Prostate gland (tissue), 2 donors: ENCODE data around the gene SLC43A2. TPM values are rescaled to one million over a fixed set of nuclear protein-coding genes. Genes with fewer than 3 reads are reported as not detected.

Experiments used
- DNase-seq: peaks from one replicate; pipeline ENCODE4 v3.0.0-alpha.2; 2019; ENCODE audit warnings: low spot score
- H3K27ac ChIP-seq, 2 donors: fragments of 200-600 bp; sonication (generic); 2 replicates each; pipeline ENCODE4 v1.5.1; 2017 to 2019
- H3K27me3 ChIP-seq: fragments of 200-600 bp; sonication (generic); replicated peaks from 2 replicates; pipeline ENCODE4 v1.5.1; 2019; ENCODE audit not compliant: insufficient read depth
- H3K36me3 ChIP-seq, 2 donors: fragments of 200-600 bp; sonication (generic); 1 replicate in 1 of 2; 2 replicates in 1 of 2; pipeline versions ENCODE4 v1.5.1 to v1.8.1; 2017 to 2019
- H3K4me1 ChIP-seq: fragments of 200-600 bp; sonication (generic); replicated peaks from 2 replicates; pipeline ENCODE4 v1.5.1; 2019
- H3K4me3 ChIP-seq, 2 donors: fragments of 200-600 bp; sonication (generic); 2 replicates each; pipeline ENCODE4 v1.5.1; 2017 to 2019
- H3K9me3 ChIP-seq: fragments of 200-600 bp; sonication (generic); 2 replicates; pipeline ENCODE4 v1.5.1; 2017
- POLR2A ChIP-seq: fragments of 450-650 bp; IDR thresholded peaks from one replicate; pipeline ENCODE4 v1.6.1; 2016; ENCODE audit warnings: antibody characterized with exemption, mild to moderate bottlenecking
- POLR2AphosphoS5 ChIP-seq: sonication (generic); formaldehyde crosslinking; IDR thresholded peaks from one replicate; pipeline ENCODE4 v1.6.1; 2017; ENCODE audit warnings: antibody characterized with exemption
- WGBS: methylation state at CpG from one replicate; pipeline ENCODE4 v1.1.5; 2018; 5-methylcytosine and 5-hydroxymethylcytosine counted together
- intact Hi-C: fragments of 100-400 bp; cut with DNase I; formaldehyde crosslinking; loops from one replicate; pipeline ENCODE4 v1.14.2; 2022
- total RNA-seq, 2 donors: library from RNA; depleted of rRNA; stranded (reverse); fragments of >200 nt; gene quantifications; one replicate each; pipeline ENCODE4 v1.1.0, GENCODE V29; 2016
- TF ChIP-seq, protein P1 (sequence below), 4 experiments: fragments of 200-600 bp in 2 of 4; fragments of 450-650 bp in 2 of 4; sonication (generic) in 2 of 4; IDR thresholded peaks; 1 replicate in 3 of 4; 2 replicates in 1 of 4; pipeline ENCODE4 v1.5.1; 2016 to 2019; ENCODE audit warnings: antibody characterized with exemption in 4 of 4, mild to moderate bottlenecking in 2 of 4, moderate library complexity in 2 of 4

The SLC43A2 gene
- total RNA-seq, 2 donors from 2014 or later: 11.8 to 14.8 TPM

DNA sequence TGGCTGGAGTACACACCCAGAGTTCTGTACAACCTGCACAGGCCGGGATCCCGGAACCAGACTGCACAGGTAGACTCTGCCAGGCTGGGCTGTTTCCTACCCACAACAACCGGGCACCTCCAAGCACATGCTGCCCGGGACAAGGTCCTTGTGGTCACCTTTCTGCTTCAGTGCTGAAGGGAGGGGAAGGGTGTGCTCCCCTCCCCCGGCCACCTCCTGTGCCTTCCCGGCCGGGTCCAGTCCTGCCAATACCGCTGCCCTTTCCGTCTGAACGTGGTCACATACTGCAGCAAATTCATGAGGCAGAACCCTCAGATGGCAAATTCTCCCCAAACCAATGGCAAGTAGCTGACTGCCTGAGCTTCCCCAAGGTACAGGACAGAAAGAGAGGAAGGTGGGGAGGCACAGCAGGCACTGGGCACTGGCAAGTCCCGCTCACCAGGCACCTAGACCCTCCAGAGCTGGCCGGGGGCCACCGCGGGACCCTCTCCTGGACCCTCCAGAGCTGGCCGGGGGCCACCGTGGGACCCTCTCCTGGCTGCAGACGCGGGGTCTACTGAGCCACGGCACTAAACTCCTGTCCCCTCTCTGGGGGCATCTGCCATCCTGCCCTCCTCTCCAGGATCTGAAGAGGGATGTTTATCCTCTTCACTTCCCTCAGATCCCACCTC is 22.8 kb downstream of the SLC43A2 start:
- intact Hi-C loops: no loop called here
- Histone ChIP-seq H3K36me3 (no peaks in the 10 kb centered on the region), H3K27ac (no peak overlapping the region), H3K4me3 (no peak overlapping the region), H3K9me3 (no peaks in the 10 kb centered on the region), H3K27me3 (no peaks in the 10 kb centered on the region), H3K4me1 (no peaks in the 10 kb centered on the region)
- DNase-seq: no peak
- TF ChIP-seq POLR2AphosphoS5: no peak
- TF ChIP-seq, protein P1, sequence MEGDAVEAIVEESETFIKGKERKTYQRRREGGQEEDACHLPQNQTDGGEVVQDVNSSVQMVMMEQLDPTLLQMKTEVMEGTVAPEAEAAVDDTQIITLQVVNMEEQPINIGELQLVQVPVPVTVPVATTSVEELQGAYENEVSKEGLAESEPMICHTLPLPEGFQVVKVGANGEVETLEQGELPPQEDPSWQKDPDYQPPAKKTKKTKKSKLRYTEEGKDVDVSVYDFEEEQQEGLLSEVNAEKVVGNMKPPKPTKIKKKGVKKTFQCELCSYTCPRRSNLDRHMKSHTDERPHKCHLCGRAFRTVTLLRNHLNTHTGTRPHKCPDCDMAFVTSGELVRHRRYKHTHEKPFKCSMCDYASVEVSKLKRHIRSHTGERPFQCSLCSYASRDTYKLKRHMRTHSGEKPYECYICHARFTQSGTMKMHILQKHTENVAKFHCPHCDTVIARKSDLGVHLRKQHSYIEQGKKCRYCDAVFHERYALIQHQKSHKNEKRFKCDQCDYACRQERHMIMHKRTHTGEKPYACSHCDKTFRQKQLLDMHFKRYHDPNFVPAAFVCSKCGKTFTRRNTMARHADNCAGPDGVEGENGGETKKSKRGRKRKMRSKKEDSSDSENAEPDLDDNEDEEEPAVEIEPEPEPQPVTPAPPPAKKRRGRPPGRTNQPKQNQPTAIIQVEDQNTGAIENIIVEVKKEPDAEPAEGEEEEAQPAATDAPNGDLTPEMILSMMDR (IDR thresholded peaks at IDR 0.05): no peak
- TF ChIP-seq POLR2A: no peak
- 88% methylated on average over 19 of the region's 19 CpGs for WGBS

DNA sequence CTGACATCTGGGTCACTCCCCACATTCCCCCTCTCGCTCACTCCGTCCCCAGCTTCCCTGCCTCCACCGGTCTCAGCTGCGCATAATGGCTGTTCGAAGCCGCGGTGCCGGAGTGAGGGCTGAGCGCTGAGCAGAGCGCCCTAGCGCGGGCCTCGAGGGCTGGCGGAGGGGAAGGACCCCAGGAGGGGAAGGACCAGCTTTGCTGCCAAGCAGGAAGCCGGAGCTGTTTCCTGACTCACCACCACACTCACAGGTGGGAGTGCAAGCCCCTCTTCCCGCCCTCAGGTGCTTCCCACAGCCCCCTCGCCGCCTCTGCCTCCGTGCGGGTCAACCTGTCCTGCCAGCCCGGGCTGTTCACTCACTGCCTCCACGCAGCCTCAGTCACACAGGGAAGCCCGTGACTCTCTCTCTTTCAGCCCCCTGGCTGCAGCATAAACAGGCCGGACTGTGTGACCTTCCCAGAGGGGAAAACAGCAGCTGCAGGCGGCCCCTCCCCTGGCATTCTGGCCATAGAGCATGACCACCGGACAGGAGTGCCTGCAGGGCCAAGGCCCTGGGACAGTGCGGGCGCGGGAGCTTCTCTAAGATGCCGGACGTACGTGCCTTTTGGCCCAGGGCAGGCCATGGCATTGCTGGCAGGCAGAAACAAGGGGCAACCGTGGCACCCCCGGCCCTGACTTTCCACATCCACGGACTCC is 23.7 kb downstream of the SLC43A2 start:
- intact Hi-C loops: no loop called here
- DNase-seq: no peak
- Histone ChIP-seq H3K36me3 (no peaks in the 10 kb centered on the region), H3K27ac (no peak overlapping the region), H3K4me3 (no peak overlapping the region), H3K9me3 (no peaks in the 10 kb centered on the region), H3K27me3 (no peaks in the 10 kb centered on the region), H3K4me1 (no peaks in the 10 kb centered on the region)
- WGBS: 67% methylated on average over 35 of the region's 35 CpGs
- TF ChIP-seq POLR2AphosphoS5: no peak
- TF ChIP-seq, protein P1 (IDR thresholded peaks at IDR 0.05): no peak

GRCh38 chr17:1601571-1601970 is 27.1 kb downstream of the SLC43A2 start:
- Histone ChIP-seq H3K27me3 (no peaks in the 10 kb centered on the region), H3K36me3 (no peaks in the 10 kb centered on the region), H3K9me3 (no peaks in the 10 kb centered on the region), H3K27ac (no peak overlapping the region), H3K4me3 (no peak overlapping the region), H3K4me1 (no peaks in the 10 kb centered on the region)
- 97% methylated on average over 14 of the region's 14 CpGs for whole genome bisulfite sequencing
- TF ChIP-seq POLR2AphosphoS5 (no peak), POLR2A (no peak)
- TF ChIP-seq, protein P1 (IDR thresholded peaks at IDR 0.05): no peak
- no peak for DNase-seq
- intact Hi-C loops: no loop called here

GRCh38 chr17:1598399-1599095 is 30.1 kb downstream of the SLC43A2 start:
- H3K27ac ChIP-seq: peak overlapping the region; percentile 66 to 69
- H3K4me3 ChIP-seq: no peak overlapping the region
- intact Hi-C loops: no loop called here
- TF ChIP-seq, protein P1 (IDR thresholded peaks at IDR 0.05): no peak
- TF ChIP-seq POLR2AphosphoS5 (no peak), POLR2A (no peak)
- no peaks in the 10 kb centered on the region for H3K4me1 ChIP-seq
- WGBS: 91% methylated on average over 8 of the region's 8 CpGs
- no peak for DNase-seq
- H3K27me3 ChIP-seq: no peaks in the 10 kb centered on the region
- H3K36me3 ChIP-seq: no peaks in the 10 kb centered on the region
- H3K9me3 ChIP-seq: no peaks in the 10 kb centered on the region
